OCI-LY7 (cell line): ENCODE results near the gene TPK1. TPM values are rescaled to one million over a fixed set of nuclear protein-coding genes. Genes with fewer than 3 reads are reported as not detected.

ENCODE experiments used
- Bru-seq: library from RNA; stranded (reverse); fragments of 400-500 nt; gene quantifications from one replicate; lab custom pipeline; 2021; lab: Mats Ljungman, UMichigan
- BruChase-seq, 2 experiments: library from RNA; stranded (reverse); fragments of 400-500 nt; gene quantifications; one replicate each; lab custom pipeline; 2021; lab: Mats Ljungman, UMichigan
- BruUV-seq: library from RNA; stranded (reverse); fragments of 400-500 nt; replicated peaks from 2 replicates; lab custom pipeline; 2021; lab: Mats Ljungman, UMichigan
- CTCF ChIA-PET: fragments of 300-600 bp; sonication (Branson Sonifier 250); formaldehyde crosslinking; loops from one replicate; lab custom pipeline; 2022; ENCODE audit warnings: antibody characterized with exemption; ENCODE audit not compliant: unreplicated experiment; lab: Charles Lee
- POLR2A ChIA-PET: fragments of 300-600 bp; sonication (Branson Sonifier 250); formaldehyde crosslinking; loops from one replicate; lab custom pipeline; 2022; ENCODE audit warnings: antibody characterized with exemption; lab: Charles Lee
- DNase-seq: peaks from one replicate; pipeline ENCODE4 v3.0.0-alpha.2; 2015; ENCODE audit warnings: low spot score
- H2AFZ ChIP-seq: fragments of 200-600 bp; sonication (generic), shearing (Covaris generic); 2 replicates; pipeline ENCODE4 v1.6.1; 2014; ENCODE audit warnings: mild to moderate bottlenecking, antibody characterized with exemption, low read length, moderate library complexity
- H3K27ac ChIP-seq: fragments of 200-600 bp; sonication (generic); 2 replicates; pipeline ENCODE4 v1.5.1; 2014; ENCODE audit warnings: mixed run types, low read depth, mild to moderate bottlenecking, moderate library complexity, low read length, inconsistent platforms; ENCODE audit not compliant: poor library complexity, severe bottlenecking
- H3K36me3 ChIP-seq: fragments of 200-600 bp; sonication (generic); 2 replicates; pipeline ENCODE4 v1.6.1; 2014; ENCODE audit warnings: mild to moderate bottlenecking, antibody characterized with exemption, low read length, moderate library complexity, mixed read lengths; ENCODE audit not compliant: insufficient read depth
- H3K4me1 ChIP-seq: fragments of 200-600 bp; sonication (generic); 2 replicates; pipeline ENCODE4 v1.5.1; 2014; ENCODE audit warnings: mild to moderate bottlenecking, low read length; ENCODE audit not compliant: insufficient read depth, poor library complexity, severe bottlenecking
- H3K4me2 ChIP-seq: fragments of 200-600 bp; sonication (generic); 2 replicates; pipeline ENCODE4 v1.6.1; 2014; ENCODE audit warnings: mild to moderate bottlenecking, low read length
- H3K4me3 ChIP-seq: fragments of 200-600 bp; sonication (generic); 2 replicates; pipeline ENCODE4 v1.5.1; 2014; ENCODE audit warnings: mild to moderate bottlenecking, low read depth, low read length; ENCODE audit not compliant: poor library complexity, severe bottlenecking
- H3K79me2 ChIP-seq: fragments of 200-600 bp; sonication (generic); 2 replicates; pipeline ENCODE4 v1.6.1; 2016; ENCODE audit warnings: low read depth, mild to moderate bottlenecking, low read length, moderate library complexity, mixed read lengths; ENCODE audit not compliant: insufficient read depth
- H3K9me2 ChIP-seq: fragments of 200-600 bp; sonication (generic); 2 replicates; pipeline ENCODE4 v1.6.1; 2016; ENCODE audit warnings: mild to moderate bottlenecking, low read length, mixed read lengths; ENCODE audit not compliant: insufficient read depth
- H3K9me3 ChIP-seq: fragments of 200-600 bp; sonication (generic); 2 replicates; pipeline ENCODE4 v1.6.1; 2014; ENCODE audit warnings: mild to moderate bottlenecking, mixed run types, low read length, mixed read lengths
- H4K20me1 ChIP-seq: fragments of 200-600 bp; sonication (generic); 2 replicates; pipeline ENCODE4 v1.6.1; 2014; ENCODE audit warnings: mild to moderate bottlenecking, antibody characterized with exemption, low read length, moderate library complexity, mixed read lengths; ENCODE audit not compliant: insufficient read depth
- EZH2phosphoT487 ChIP-seq: fragments of 200-600 bp; sonication (generic); IDR thresholded peaks from 2 replicates; pipeline ENCODE4 v1.6.1; 2018; ENCODE audit warnings: low read depth, borderline replicate concordance, mild to moderate bottlenecking, mixed run types, antibody characterized with exemption, low read length, moderate library complexity, mixed read lengths
- intact Hi-C: fragments of 100-400 bp; cut with micrococcal nuclease; formaldehyde crosslinking; loops from one replicate; pipeline ENCODE4 v1.10.0; 2022; ENCODE audit not compliant: unreplicated experiment
- long read RNA-seq: library from polyadenylated mRNA; stranded (forward); transcript quantifications from one replicate; pipeline ENCODE4 v2.0.0, GENCODE V29; 2022
- total RNA-seq, 2 experiments: library from RNA; depleted of rRNA in 1 of 2; stranded (reverse); fragments of >200 nt in 1 of 2; shearing (Covaris generic) in 1 of 2; gene quantifications; 2 replicates each; pipeline ENCODE4 v1.2.3, GENCODE V29; 2014 to 2022
- TF ChIP-seq, protein P1 (sequence below): fragments of 200-600 bp; sonication (generic); conservative IDR thresholded peaks from 2 replicates; pipeline ENCODE4 v1.5.1; 2014; ENCODE audit warnings: mild to moderate bottlenecking, antibody characterized with exemption, low read length, moderate library complexity, mixed read lengths

Gene TPK1
- total RNA-seq (2014; rRNA removed; shearing (Covaris generic)) (5.0 and 6.7 TPM in 2 replicates), total RNA-seq (2022) (11.5 and 12.5 TPM in 2 replicates), Bru-seq, nascent RNA (percentile 49 among the genes with signal in this experiment), BruChase-seq, experiment 1, labeled RNA remaining after a 6-hour chase (percentile 45 among the genes with signal in this experiment), BruChase-seq, experiment 2, labeled RNA remaining after a 2-hour chase (percentile 44 among the genes with signal in this experiment)
- long read RNA-seq, partial matches to known transcripts = 1 of 10 reads
- long read RNA-seq, other reads (novel, unspliced or antisense) = 5 of 10 reads

DNA sequence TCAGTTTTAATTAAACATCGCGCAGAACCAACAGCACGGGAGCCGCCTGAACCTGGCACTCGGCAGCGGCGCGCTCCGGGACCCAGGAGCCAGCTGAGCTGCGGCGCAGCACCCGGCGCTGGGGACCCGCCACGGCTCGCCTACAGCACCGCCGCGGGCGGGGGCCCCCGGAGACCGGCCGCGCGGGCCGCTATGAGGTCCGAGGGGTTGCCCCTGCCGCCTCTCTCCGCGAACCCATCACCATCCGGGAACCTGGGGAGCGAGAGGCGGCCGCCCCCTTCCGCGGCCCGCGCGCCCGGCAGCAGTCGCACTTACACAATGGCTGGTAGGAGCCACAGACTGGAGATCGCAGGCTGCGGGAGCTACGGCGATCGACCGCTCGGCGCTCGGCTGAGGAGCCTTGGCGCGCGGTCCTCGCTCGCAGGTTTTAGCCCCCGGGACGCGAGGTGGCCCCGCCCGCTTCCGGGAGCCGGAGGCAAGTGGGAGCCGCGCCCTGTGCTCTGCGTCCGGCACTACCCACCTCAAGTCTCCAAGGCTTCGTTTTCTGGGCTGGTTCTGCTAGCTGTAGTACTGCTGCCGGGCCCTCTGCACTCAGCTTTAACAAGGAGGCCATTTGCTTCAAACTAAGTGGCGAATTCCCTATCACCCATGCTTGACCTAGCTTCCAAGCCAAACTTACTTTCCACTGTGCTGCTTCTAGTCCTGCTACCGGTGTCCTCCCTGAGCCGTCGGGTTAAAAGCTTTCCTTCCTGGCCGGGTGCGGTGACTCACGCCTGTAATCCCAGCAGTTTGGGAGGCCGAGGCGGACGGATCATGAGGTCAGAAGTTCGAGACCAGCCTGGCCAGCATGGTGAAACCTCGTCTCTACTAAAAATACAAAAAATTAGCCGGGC is at the start of gene TPK1:
TSS of gene TPK1 (minus strand) at position 402 of the 893 bp plus-strand sequence. CDS start 451 bp downstream, outside the sequence.
- H3K27ac ChIP-seq = peak within 1 kb of the TSS; percentile 85
- peak within 1 kb of the TSS; percentile 89 for H2AFZ ChIP-seq
- no peaks in the 10 kb centered on the region for H3K9me2 ChIP-seq
- H4K20me1 ChIP-seq = no peaks in the 10 kb centered on the region
- H3K9me3 ChIP-seq = no peaks in the 10 kb centered on the region
- ChIA-PET POLR2A (interaction anchor here (0.6 to 5.1 kb wide), 13 partner anchors 8 to 1010 kb away, joined by 3 to 95 read pairs (median 4); no protein-coding TSS in a partner anchor), CTCF (interaction anchor here (0.6 to 3.2 kb wide), 4 partner anchors 9 to 85 kb away, joined by 3 to 19 read pairs (median 3); no protein-coding TSS in a partner anchor)
- DNase-seq = peak; percentile 95
- TF ChIP-seq, protein P1, sequence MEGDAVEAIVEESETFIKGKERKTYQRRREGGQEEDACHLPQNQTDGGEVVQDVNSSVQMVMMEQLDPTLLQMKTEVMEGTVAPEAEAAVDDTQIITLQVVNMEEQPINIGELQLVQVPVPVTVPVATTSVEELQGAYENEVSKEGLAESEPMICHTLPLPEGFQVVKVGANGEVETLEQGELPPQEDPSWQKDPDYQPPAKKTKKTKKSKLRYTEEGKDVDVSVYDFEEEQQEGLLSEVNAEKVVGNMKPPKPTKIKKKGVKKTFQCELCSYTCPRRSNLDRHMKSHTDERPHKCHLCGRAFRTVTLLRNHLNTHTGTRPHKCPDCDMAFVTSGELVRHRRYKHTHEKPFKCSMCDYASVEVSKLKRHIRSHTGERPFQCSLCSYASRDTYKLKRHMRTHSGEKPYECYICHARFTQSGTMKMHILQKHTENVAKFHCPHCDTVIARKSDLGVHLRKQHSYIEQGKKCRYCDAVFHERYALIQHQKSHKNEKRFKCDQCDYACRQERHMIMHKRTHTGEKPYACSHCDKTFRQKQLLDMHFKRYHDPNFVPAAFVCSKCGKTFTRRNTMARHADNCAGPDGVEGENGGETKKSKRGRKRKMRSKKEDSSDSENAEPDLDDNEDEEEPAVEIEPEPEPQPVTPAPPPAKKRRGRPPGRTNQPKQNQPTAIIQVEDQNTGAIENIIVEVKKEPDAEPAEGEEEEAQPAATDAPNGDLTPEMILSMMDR = no peak
- TF ChIP-seq EZH2phosphoT487 = no peak
- peak within 1 kb of the TSS; percentile 82 for H3K4me3 ChIP-seq
- no peaks in the 10 kb centered on the region for H3K79me2 ChIP-seq
- intact Hi-C loops = loop anchor here (1.0 to 5.0 kb wide), 2 partner anchors 11 to 99 kb away; no protein-coding TSS in a partner anchor
- TSS peak; percentile 85 for BruUV-seq
- H3K36me3 ChIP-seq = no peaks in the 10 kb centered on the region
- H3K4me2 ChIP-seq = peak within 1 kb of the TSS; percentile 82
- peaks cover 24% of the 10 kb centered on the region for H3K4me1 ChIP-seq

DNA sequence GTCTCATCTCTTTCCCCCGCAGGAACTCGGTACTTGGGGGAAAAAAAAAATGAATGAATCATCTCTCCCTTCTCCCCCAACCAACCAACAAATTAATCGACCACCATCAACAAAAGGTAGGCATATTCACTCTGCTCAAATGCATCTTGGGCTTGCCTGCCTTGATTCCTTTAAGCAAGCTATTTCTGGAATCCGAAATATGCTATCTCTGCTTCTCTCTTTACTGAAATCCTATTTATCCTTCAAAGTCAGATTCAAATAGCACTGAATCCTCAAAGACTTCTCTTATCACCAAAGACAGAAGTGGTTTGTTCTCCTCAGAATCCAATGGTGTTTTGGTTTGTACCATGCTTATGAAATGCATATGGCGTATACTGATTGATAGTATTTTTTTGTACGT is 49.6 kb upstream of the TPK1 start:
- no peak overlapping the region for H3K4me2 ChIP-seq
- no peaks in the 10 kb centered on the region for H3K9me3 ChIP-seq
- no peaks in the 10 kb centered on the region for H3K79me2 ChIP-seq
- H3K27ac ChIP-seq = no peak overlapping the region
- H3K36me3 ChIP-seq = no peaks in the 10 kb centered on the region
- BruUV-seq = no TSS peak
- H3K4me1 ChIP-seq = no peaks in the 10 kb centered on the region
- H3K9me2 ChIP-seq = no peaks in the 10 kb centered on the region
- intact Hi-C loops = no loop called here
- no peaks in the 10 kb centered on the region for H4K20me1 ChIP-seq
- no peak overlapping the region for H3K4me3 ChIP-seq
- TF ChIP-seq EZH2phosphoT487 = no peak
- TF ChIP-seq, protein P1 = no peak
- DNase-seq = no peak
- ChIA-PET POLR2A (no interaction called here), CTCF (no interaction called here)
- H2AFZ ChIP-seq = no peak overlapping the region
